HG02642 (cell line): Measurements from ENCODE around the gene LRRC14B.
A peak's percentile ranks its signal among the peaks of the same experiment; 100 is the strongest.
"Not testable (repeated sequence)": the region's sequence is repeated elsewhere in the genome, so short reads cannot be mapped to it uniquely, and the experiment has no call there.

ENCODE experiments used
- ATAC-seq: cut with Tn5 transposase; IDR thresholded peaks from one replicate; pipeline ENCODE4 v1.9.1; 2021; ENCODE audit warnings: mild to moderate bottlenecking; ENCODE audit not compliant: unreplicated experiment, poor library complexity

Gene LRRC14B

DNA sequence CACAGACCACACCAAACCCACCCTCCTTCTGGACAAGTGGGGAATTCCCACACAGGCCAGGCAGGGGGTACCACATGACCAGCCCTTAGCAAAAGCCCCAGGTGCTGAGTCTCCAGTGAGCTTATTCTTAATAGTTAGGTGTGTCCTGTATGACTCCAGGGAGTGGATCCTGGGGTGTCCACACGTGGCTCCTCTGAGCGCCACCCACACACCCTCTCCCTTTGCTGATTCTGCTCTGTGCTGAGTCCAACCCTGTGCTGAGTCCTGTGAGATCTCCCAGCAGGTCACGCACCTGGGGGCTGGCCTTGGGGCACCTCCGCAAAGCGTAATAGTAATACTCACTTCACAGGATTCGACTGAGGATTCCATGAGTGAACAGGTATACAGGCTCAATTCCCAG, 12.7 kb downstream of the LRRC14B start:
- ATAC-seq: no peak

DNA sequence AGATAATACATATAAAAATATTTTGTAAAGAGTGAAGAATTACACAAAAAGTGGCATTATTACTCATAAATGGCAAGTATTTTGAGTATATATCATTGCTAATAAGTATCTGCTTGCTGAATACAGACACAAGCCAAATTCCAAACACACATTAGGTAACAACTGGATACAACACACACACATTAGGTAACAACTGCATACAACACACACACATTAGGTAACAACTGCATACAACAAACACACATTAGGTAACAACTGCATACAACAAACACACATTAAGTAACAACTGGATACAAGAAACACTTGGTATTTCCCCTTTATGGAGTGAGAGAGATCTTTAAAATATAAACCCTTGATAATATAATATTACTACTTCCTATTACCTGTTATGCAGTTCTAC, 13.2 kb downstream of the LRRC14B start:
- ATAC-seq: no peak

DNA sequence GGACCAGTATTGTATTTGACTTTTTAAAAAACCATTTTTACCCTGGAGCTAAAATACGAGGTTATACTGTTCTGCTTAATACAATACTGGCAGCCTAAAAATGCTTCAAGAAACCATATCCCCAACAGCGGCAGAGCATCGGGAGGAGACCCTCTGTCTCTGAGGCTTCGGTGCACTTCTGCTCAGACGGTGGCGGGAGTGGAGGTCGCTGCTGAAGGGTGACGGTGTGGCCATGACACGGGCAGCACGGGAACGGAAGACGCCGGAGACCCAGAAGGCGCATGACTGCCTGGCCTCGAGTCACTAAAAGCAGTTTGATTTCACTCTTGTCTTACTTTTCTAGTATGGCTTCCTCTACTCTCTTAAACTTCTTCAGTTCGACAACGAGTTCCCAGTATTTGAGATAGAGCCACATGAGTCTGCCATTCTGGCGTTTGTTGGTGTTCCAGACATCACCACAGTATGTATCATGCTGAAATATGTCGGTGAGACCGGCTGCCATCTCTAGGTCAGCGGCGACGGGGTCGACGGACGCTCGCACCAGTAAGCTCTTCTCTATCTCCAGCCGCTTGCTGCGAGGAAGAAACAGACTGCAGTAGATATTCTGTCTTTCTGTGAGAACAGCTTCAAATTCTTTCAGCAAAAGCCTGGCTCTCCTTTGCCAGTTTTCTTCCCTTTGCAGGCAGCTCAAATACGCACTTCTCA, 13.8 kb downstream of the LRRC14B start:
- no peak for ATAC-seq

DNA sequence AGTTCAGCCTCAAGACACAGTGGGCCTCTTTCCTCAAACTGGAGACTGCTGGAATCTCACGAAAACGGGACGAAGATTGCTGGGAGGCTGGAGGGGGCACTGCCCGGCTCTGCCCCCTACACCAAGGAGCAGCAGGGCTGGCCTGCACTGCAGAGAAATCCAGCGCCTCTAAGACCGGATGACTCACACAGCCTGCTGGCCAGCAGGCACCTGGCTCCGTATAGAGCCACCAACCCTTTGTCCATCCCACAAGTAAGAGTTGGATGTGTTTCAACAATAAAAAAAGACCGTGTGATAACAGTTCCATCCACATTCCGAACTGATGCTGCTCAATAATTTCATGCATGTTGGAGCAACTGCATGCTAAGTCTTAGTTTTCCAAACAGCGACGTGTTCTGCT, 15.1 kb downstream of the LRRC14B start:
- ATAC-seq: no peak

DNA sequence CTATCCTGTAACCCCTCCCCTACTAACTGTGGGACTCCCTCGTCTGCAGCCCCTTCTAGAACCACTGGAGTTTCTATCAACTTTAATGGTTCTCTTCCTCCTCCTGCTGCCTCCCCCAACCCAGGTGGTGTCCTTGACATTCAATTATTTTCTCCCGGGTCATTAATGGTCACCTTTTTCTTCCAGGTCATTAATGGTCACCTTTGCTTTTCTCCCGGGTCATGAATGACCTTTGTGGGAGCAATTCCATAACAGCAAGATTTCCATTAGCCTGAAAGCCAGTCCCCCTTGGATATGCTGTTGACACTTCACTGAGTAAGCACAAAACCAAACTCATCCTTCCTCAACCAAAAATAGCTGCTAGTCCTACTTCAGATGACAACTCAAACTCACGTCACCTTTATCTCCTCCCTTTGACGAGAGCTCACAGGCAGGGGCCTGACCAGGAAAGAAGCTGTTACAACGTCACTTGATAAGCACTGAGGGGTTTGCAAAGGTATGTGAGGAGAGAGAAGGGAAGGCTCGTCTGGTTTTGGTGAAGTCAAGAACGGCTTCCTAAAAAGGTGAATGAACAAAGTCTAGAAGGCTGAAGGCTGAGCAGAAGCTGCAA, 15.7 kb downstream of the LRRC14B start:
- no peak for ATAC-seq

DNA sequence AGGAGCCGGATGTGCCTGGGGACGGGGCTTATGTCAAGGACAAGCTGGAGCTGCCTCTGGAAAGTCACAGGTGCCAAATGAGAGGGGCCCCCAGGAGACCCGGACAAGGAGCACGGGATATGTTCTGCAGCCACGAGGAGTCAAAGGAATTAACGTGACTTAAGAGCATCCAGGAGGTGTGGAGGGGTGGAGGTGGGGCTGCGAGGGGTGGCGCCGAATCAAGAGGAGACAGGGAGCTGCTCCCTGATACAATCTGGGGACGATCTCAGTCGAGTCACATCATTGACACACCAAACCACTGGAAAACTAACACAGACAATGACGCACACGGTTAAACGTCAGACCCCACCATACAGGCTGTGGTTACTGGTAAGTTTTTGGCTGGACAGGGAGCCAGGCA, 16.3 kb downstream of the LRRC14B start:
- no peak for ATAC-seq

DNA sequence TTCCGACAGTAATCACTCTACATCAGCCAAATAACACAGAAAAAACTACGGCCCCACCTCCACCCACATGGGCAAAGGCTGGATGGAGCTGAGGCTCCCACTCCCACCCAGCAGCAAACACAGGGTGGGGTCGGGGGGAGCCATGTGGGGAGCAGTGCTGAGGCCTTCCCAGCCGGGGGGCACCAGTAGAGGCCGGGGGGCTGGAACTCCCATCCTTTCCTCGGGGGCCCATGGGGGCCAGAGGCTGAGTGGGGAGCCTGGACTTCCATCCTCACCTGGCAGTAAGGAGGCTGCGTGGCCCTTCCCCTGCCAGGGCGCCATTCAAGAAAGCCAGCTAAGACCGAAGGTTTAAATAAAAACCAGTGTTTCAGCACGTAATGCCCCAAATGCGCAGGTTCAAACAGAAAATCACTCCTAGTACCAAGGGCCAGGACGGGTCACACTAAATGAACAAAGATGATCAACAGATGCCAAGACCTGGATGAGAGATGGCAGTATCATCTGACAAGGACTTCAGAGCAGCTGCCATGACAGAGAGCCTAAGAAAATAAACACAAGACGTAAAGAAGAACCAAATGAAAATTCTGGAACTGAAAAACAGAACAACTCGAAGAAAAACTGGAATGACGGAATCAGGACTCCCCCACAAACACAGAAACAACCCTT, 17.3 kb downstream of the LRRC14B start:
- no peak for ATAC-seq

DNA sequence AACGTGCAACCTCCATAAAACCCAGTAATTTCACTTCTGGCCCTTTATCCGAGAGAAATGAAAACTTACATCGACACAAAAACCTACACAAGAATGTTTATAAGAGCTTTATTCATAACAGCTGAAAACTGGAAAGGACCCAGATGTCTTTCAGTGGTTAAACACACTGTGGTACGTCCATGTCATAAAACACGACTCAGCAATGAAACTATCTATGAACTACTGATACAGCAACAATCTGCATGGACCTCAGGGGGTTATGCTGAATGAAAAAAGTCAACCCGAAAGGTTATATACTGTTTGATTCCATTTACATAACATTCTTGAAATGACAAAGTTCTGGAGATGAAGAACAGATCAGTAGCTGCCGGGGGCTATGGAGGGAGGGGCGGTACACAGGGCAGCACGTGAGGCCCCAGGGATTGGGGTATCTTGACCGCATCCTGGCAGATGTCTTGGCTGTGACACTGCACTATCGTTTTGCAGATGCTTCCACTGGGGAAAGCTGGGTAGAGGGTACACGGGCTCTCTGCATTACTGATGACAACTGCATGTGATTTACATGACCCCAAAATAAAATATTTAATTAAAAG, 22.6 kb downstream of the LRRC14B start:
- no peak for ATAC-seq

DNA sequence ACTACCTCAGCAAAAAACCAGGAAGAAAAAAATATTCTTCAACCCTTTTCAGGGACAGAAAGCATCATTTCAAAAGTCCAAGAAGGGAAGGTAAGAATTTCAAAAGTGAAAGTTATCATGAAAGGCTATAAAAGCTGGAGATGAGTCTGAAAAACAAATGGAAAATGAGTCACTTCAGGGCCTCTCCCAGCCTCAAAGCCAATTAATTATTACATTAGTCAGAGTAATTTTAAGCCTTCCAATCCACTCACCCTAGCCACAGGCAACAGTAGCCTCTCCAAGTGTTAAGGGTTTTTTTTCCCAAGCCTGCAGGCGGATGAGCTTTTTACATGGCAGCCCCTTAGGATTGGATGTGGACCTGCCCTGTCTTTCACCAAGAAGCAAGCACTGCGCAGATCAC, 24.0 kb downstream of the LRRC14B start:
- ATAC-seq: not testable (repeated sequence)

DNA sequence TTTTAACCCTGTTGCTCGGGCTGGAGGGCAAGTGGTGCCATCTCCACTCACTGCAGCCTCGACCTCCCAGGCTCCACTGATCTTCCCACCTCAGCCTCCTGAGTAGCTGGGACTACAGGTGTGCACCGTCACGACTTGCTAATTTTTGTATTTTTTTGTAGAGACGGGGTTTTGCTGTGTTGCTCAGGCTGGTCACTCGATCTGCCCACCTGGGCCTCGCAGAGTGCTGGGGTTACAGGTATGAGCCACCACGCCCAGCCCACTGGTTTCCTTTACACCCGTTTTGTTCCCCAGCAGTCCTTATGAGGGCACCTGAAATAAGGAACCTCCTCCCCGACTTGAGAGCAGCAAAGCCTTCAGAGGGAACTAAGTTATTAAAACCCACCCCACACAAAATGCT, 24.8 kb downstream of the LRRC14B start:
- ATAC-seq: not testable (repeated sequence)

DNA sequence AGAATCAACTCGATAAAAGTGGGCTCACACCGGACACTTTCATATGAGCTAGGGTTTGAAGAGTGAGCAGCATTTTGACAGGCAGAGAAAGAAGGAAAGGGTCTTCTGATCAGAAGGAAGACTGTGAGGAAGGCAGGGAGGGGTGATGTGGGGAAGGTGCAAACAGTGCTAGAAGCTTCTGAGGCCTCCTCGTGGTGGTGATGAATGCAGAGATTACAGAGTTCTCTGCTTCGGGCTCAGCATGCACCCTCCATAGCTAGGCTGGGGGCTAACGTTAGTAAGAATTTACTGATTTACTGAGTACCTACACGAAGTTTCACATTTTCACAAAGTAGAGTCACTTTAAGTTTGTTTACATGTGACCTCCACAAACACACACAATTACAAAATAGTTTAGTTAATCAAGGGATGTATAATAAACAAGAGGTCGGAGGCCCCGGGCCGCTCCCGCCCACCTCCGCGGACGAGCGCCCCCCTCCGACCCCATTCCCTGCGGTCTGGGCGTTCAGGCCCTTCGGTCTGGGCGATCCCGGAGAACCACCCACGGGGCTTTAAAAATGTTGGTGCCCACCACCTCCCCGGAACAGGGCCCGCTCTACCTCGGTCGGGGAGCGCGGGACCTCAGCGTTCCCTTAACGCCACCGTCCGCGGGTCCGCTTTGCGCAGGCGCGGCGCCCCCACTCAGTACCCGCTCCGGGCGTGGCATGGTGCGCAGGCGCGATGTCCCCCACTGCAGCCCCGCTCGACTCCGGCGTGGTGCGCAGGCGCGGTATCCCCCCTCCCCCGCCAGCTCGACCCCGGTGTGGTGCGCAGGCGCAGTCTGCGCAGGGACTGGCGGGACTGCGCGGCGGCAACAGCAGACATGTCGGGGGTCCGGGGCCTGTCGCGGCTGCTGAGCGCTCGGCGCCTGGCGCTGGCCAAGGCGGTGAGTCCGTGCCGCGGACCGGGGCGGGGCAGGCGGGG, 26.5 kb downstream of the LRRC14B start, which contains the start of the genes CCDC127 and SDHA:
TSS of gene CCDC127 (minus strand) at position 660 of the 963 bp plus-strand sequence. CDS start 1,304 bp downstream, outside the sequence.
TSS of gene SDHA (plus strand) at position 827 of the 963 bp plus-strand sequence. CDS start at position 863, 36 bp downstream.
- ATAC-seq: peak; percentile 87

DNA sequence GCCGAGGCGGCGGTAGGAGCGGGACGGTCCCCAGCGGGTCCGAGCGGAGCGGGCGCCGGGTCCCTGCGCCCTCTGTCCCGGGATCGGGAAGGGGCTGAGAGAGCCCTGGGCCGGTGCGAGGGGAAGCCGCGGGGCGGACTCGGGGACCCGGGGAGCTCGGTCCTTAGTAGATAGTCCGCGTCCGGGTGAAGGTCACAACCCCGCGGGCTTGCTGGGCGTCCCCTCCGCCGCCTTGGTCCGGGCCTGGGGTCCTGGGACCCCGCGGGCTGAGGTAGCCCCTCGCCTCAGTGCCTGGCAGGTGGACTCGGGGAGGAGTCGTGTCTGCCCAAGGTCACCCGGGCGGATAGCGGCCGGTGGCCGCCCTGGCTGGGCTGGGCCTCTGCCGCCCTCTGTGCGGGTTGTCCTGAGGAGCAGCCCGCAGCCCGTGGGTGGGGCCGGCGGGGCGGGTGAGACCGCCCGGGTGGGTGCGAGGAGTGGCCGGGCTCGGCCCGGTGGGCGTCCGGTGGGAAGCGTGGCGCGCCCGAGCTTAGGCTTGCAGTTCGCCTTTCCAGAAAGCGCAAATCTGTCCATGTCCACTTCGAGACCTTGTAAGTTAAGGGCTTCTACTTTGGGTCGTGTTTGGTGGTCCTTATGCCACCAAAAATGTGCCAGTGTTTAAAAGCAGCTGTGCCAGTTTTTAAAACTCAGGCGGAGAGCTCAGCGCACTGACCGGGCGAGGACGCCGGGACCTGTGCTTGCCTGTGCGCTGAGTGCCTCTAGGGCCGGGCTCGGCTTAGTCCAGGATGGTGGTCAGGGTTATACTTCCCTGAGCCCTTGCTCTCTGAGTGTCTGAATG, 27.4 kb downstream of the LRRC14B start:
- ATAC-seq: peak; percentile 31

DNA sequence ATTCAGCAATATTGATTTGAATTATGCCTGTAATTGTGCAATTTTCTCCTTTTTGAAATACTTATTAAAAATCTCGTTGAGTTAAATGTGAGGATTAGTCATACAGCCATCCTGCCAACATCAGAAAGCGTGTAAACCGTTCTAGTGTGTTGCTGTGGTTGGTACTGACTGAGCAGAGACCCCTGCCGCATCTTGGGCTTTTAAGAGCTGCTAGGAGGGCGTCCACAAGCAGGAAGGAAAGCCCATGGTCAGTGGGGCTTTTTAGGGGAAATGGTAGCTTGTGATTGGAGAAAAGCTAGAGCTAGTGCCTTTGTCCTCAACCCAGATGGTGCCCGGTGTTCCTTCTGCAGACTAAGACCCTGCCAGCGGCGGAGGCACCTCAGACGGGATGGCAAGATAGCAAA, 28.2 kb downstream of the LRRC14B start:
- no peak for ATAC-seq

DNA sequence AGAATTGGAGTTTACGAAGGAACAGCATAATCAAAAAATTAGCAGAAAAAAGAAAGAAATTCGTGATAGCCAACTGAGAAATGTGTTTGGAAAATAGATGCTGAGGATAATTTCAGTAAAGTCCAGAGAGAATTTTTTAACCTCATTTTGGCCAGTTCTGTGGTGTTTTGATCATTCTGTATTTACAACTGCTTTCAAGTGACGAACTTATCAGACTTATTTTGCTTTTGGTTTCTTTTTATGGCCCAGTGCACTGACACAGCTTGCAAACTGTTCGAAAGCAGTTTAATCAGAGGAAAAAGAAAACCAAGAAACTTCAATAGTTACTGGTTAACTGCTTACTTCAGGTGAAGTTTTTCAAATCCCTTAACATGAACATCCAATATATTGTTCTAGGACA, 28.7 kb downstream of the LRRC14B start:
- ATAC-seq: no peak

DNA sequence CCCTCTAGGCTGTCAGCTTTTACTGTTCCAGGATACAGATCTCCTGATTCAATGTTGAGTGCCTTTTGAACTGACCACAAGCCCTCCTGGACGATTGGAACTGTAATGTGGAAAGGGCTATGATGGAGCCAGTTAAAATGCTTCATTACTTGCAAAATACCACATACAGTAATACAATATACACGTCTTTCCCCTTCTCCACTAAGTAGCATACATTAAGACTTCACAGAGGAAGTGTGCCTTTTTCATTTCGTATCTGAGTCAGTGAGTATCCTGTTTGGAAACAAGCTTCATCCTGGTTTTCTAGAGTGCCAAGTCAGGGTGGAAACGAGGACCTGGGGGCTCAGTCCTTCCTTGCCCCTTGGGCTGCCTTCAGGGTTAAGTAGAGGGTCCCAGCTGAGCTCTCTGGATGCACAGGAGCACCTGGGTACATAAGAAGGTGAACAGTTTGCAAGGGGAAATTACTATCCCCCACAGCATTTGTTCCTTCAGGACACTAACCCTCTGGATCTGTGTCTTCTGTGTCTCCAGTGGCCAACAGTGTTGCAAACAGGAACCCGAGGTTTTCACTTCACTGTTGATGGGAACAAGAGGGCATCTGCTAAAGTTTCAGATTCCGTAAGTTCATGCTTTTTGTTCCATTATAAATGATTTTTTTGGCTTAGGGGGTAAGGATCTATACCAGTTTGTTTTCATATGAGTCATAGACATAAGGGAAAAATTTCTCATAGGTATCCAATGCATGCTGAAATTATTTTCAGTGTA, 31.8 kb downstream of the LRRC14B start:
- not testable (repeated sequence) for ATAC-seq

DNA sequence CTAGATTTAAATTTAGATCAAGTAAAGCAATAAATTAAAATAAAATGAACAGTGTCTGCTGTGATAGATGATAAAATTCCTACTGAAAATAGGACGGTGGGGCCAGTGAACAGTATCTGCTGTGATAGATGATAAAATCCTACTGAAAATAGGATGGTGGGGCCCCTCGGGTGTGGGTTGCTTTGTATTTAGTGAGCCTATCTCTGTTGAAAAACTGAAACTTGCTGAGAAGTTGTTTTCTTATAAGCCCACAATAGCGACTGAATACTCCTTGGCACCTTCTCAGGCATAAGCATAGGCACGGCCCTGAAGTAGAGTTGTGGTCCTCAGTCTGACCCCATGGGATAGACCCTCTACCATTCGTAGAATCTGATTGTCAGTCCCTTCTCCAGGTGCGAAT, 32.5 kb downstream of the LRRC14B start:
- ATAC-seq: no peak

DNA sequence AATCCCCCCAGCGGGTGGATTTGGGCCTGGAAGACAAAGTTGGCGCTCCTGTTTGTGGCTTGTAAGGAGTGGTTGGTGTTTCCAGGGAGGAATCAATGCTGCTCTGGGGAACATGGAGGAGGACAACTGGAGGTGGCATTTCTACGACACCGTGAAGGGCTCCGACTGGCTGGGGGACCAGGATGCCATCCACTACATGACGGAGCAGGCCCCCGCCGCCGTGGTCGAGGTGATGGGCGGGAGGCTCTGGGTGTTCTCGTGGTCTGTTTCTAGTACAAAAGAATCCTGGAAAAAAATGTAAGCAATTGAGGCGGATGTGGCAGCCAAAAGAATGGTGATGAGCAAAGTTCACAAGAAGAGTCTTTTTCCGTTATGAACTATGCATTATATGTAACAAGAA, 34.0 kb downstream of the LRRC14B start:
- ATAC-seq: no peak

DNA sequence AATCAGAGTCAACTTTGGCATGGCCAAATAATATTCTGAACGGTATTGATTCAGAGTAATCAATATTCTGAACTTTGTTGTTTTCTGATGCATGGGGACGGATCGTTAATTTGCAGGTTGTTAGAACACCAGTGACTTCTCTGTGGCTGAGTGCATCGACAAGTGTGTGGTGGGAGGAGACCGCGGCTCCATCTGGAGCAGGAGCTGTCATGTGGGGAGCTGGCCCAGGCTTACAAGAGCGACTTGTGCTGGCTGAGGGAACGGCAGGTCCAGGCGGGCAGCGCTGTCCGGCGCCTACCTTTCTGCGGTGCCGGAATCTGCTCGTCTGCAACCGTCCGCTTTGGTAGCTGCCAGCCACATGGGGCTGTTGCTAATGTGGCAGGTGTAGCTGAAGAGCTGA, 36.1 kb downstream of the LRRC14B start:
- not testable (repeated sequence) for ATAC-seq
